GM21447 (cell line): ENCODE data around the gene TAX1BP3.
"Not testable (repeated sequence)": the region's sequence is repeated elsewhere in the genome, so short reads cannot be mapped to it uniquely, and the experiment has no call there.

Source experiments
- ATAC-seq: cut with Tn5 transposase; IDR thresholded peaks from one replicate; pipeline ENCODE4 v1.9.1; 2021; ENCODE audit not compliant: unreplicated experiment

The TAX1BP3 gene

DNA sequence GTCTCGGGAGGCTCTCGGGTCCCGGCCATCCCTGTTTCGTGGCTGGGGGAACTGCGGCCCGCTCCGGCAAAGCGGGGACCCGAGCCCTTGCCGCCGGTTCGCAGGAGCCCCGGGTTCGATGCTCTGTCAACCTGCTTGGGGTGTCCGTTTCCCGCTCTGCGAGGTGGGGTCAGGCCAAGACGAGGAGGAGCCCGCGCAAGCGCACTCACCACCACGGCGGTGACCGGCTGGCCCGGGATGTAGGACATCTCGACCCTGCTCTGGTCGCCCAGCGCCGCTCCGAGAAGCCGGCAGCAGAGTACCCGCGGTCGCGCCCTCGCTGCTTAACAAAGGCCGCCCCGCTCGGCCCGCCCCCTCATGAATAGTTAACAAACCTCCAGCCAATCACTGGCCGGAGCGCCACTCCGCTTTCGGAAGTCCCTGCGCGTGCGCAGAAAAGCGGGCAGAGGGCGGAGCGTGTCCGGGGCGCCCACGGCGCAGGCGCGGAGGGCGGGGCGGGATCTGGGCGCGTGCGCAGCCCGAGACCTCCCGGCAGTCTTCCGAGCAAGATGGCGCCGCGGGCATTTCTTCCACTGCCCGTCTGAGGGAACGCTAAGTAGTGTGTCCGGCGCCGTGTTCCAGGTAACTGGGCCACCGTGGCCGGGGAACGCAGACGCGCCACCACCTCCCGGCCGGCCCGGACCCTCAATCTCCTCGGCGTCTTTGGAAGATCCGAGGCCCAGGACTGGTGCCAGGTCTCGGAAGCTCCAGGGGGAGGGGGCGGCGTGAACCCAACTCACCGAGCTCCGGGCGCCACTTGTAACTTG is at the start of gene TAX1BP3, which contains the start of gene EMC6:
Gene TAX1BP3, minus strand, starts transcription at position 300 of the 806 bp plus-strand sequence. Its CDS starts 52 bp downstream, at position 248.
Gene EMC6, plus strand, starts transcription at position 534 of the 806 bp plus-strand sequence. CDS start 335 bp downstream, outside the sequence.
- ATAC-seq: peak; percentile 83

DNA sequence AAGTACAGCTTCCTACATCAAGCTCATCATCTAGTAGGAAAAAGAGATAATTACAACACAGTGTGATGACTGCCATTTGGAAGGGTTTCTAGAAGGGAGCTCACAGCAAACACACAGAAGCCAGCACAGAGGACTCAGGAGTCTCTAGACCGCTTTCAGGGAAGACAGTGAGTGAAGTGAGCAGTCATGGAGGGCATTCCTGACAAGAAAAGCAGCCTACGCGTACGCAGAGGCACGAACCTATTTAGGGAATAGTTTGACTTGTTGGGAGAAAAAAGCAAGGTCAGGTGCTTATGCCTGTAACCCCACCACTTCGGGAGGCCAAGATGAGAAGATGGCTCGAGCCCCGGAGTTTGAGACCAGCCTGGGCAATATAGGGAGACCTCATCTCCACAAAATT is 46.9 kb upstream of the TAX1BP3 start:
- ATAC-seq: no peak

- ATAC-seq: no peak
Observed at GRCh38 chr17:3712811-3713463, 44.6 kb upstream of the TAX1BP3 start.

- peak; percentile 91 for ATAC-seq
Observed at GRCh38 chr17:3710951-3711383, 42.6 kb upstream of the TAX1BP3 start.

DNA sequence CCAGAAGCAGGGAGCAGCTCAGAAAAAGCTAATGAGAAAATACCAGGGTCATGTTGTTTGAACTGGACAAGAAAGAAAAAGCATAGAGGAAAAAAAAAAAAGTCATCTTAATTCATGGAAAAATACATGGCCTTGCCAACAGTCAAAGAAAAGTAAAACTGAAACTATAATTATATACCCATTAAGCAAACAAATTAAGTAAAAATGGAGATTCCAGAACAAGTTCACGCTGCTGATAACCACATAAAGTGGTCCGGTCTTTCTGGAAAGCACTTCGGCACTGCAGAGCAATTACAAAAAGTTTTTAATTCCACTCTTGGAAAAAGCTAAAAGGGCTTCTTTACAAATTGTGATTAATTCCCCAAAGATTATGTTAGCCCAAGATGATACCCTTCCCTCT is 40.0 kb upstream of the TAX1BP3 start:
- ATAC-seq: no peak

DNA sequence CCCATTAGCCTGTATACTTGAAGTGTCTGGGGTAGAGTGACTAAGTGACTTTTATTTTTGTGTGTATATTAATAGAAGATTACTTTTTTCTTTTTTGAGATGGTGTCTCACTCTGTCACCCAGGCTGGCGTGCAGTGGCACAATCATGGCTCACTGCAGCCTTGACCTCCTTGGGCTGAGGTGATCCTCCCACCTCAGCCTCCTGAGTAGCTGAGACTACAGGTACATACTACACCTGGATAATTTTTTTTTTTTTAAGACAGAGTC is 37.3 kb upstream of the TAX1BP3 start:
- not testable (repeated sequence) for ATAC-seq

DNA sequence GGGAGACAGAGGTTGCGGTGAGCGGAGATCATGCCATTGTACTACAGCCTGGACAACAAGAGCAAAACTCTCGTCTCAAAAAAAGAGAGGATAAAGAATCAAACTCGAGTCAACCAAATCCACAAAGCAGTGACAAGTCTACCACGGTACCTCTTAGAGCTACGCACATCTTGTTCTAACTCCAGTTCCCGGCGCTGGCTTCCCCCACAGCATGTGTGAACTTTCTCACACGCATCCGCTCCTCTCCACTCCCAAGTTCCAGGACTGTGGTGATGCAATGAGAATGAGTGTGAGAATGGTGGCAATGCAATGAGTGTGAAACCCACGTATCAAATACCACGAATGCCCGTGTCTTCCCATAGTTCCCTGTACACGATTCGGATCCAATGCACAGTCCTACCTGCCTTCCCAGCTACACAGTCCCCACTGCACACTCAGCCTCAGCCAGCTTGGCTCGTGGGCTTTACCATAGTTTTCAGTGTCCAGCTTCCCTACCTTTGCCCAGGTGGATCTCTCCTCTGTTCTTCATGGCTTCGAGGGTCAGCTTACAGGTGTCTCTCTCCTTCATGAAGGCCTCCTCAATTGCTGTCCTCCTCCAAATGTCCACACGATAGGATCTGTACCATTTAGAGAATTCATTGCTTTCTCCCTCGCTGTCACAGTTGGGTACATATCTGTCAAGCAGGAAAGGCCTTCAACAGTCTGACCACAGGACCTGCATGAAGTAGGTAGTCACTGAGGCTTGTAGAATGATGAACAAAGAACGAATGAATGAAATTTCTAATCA is 36.7 kb upstream of the TAX1BP3 start:
- ATAC-seq: no peak

DNA sequence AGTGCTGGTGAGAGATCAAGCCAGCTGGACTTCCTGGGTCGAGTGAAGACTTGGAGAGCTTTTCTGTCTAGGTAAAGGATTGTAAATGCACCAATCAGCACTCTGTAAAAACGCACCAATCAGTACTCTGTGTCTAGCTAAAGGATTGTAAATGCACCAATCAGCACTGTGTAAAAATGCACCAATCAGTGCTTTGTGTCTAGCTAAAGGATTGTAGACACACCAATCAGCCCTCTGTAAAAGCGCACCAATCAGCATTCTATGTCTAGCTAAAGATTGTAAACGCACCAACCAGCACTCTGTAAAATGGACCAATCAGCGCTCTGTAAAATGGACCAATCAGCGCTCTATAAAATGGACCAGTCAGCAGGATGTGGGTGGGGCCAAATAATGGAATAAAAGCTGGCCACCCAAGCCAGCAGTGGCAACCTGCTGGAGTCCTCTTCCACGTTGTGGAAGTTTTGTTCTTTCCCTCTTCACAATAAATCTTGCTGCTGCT is 33.7 kb upstream of the TAX1BP3 start:
- not testable (repeated sequence) for ATAC-seq

DNA sequence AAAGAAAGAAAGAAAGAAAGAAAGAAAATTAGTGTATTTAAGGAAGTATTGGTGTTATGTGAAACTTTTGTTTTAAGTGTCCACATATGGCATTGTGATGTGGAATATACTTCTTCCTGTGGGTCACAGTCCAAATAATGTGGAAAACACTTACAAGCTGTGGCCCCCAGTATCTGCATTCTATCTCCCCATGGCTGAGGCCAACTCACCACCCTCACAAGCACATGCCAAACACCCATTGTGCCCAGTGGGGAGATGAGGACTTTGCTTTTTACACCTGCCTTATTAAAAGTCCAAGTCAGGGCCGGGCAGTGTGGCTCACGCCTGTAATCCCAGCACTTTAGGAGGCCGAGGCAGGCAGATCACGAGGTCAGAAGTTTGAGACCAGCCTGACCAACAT is 31.6 kb upstream of the TAX1BP3 start:
- no peak for ATAC-seq

DNA sequence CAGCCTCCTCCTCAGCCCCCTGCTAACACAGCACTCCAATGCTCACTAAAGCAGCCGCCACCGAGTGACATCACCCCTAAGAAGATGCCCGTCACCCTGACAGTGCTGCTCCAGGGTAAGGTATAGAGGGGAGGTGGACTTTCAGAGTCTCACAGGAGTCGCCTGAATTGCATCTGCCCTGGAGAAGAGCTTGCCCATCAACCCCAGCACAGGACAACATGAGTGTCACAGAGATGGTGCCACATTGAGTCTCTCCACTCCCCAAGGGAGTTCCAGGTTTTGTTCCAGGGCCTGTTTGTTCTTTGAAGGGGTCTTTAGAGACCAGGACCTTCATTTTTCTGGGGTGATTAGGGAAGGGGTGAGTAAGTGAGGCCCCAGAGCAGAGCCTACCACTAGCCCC is 29.8 kb upstream of the TAX1BP3 start:
- no peak for ATAC-seq

GRCh38 chr17:3697103-3697476 is 28.7 kb upstream of the TAX1BP3 start:
- no peak for ATAC-seq

DNA sequence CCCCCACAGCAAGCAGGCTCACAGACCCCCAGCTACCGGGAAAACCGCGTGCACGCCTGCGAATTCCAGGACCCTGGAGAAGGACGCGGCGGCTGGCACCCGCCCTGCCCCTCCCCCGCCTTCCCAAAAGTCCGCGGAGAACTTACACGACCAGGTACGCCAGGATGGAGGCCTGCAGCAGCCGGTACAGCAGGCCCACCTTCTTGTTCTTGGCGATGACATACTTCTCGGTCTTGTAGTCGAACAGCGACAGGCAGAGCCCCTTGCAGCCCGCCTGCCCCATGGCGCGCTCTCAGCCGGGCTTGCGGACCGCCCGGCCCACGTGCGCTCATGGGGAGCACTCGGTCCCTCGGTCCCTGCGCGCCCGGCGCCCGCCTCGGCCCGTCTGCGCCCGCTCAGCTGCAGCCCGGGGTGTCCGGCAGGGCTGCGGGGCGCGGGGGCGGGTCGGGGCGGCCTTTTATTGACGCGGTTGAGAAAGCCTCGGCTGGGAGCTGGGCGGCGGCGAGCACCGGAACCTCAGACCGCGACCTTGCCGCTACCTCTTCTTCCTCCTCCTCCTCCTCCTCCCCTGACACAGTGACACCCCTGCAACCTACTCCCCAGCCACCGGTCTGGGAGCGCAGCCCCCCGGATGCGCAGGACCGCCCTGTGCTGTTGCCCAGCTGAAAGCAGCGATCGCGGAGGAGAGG is 27.5 kb upstream of the TAX1BP3 start, which contains the start of gene P2RX5:
Gene P2RX5, minus strand, starts transcription at position 433 of the 689 bp plus-strand sequence. Its CDS starts 150 bp downstream, at position 283.
- no peak for ATAC-seq

GRCh38 chr17:3695129-3695722 is 26.8 kb upstream of the TAX1BP3 start:
- no peak for ATAC-seq

GRCh38 chr17:3693829-3694231 is 25.5 kb upstream of the TAX1BP3 start:
- ATAC-seq: peak; percentile 51

DNA sequence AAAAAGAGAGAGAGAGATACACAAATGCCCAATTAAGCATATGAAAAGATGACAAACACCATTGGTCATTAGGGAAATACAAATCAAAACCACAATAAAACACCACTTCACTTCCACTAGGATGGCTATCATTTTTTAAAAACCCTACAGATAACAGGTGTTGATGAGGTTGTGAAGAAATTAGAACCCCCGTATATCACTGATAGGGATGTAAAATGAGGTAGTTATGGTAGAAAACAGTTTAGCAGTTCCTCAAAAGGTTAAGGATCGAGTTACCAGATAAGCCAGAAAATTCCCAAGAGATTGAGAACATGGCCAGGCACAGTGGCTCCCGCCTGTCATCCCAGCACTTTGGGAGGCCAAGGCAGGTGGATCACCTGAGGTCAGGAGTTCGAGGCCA is 24.8 kb upstream of the TAX1BP3 start:
- ATAC-seq: no peak

DNA sequence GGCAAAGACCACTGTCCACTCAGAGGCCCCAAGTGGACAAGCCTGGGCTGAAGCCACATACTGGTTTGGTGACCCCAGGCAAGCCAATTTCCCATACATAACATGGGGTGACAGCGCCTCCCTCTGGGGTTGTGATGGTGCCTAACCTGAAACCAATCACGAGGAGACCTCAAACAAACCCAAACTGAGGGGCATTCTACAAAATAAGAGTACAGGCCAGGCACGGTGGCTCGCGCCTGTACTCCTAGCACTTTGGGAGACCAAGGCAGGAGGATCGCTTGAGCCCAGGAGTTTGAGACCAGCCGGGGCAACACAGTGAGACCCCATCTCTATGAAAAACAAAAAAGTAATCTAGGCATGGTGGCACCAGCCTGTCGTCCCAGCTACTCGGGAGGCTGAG is 24.0 kb upstream of the TAX1BP3 start:
- no peak for ATAC-seq

DNA sequence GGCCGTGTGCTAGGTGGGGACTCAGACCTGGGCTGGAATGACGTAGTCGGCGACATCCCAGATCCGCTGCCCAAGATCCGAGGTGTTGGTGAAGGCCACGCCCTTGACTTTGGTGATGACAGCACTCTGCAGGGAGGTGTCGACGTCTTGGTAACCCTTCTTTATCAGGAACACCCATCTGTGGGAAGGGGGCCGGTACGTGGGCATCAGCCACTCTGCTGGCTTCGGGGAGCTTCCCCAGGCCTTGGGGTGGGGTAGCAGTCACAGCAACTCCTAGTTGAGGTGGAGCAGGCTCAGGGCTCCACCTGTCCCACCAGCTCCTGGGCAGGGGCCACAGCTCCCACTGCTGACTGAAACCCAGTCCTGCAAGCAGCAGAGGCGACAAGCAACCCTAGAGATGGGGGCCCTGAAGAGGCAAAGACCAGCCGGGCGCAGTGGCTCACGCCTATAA is 23.3 kb upstream of the TAX1BP3 start:
- no peak for ATAC-seq

GRCh38 chr17:3690094-3690715 is 21.8 kb upstream of the TAX1BP3 start:
- ATAC-seq: no peak

DNA sequence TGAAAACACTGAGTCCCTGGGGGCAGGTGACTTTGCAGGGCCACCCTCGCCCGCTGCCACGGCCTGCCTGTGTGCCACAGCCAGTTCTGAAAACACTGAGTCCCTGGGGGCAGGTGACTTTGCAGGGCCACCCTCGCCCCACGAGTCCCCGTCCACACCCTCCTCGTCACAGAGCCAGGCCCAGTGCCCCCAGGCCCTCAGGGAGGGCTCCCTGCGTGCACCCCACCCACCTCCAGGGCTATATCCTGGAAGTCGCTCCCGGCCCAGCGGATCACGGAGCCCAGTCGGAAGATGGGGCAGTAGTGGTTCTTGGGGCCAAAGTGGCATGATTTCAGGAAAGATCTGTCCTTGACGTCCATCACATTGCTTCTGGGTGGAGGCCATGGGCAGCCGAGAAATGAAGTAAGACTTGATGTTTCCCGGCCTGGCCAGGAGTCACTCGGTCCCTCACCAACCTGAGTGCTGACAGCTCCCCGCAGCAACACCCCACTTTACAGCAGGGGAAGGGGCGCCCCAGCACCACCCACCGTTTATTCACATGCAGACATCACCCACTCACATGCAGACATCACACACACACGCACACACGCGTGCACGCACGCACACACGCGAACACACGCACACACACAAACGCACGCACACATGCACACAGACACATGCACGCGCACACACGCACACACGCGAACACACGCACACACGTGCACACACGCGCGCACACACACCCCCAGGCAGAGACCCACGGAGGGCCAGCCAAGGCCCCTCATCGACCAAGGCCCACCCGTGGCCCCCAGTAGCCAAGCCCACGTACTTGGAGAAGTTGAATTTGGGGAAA is 21.1 kb upstream of the TAX1BP3 start:
- ATAC-seq: no peak
